ENCODE results near the gene ATP1B1. TPM values are rescaled to one million over a fixed set of nuclear protein-coding genes. Genes with fewer than 3 reads are reported as not detected.

Gene ATP1B1
- total and polyA plus RNA-seq, 2 of the 8 experiments (the other 6 are each of a cell fraction or from before 2014, with no cell fraction given) = 16.3 to 76.5 TPM

- TF ChIP-seq CTBP2 (IDR thresholded peaks at IDR 0.05; ENCODE audit: borderline replicate concordance, insufficient read depth, insufficient read length, low read length) (no peak), EZH2 (IDR thresholded peaks at IDR 0.05; ENCODE audit: low read depth, low read length, severe bottlenecking) (no peak), SP4 (IDR thresholded peaks at IDR 0.05; ENCODE audit: low read length) (no peak), BRCA1 (IDR thresholded peaks at IDR 0.05; ENCODE audit: low read depth, low read length) (no peak)
Measured at GRCh38 chr1:169092399-169092798, 14.1 kb upstream of the ATP1B1 start (continued).

All from H1 (cell line).